ENCODE measurements around the gene IL1R2. TPM values are rescaled to one million over a fixed set of nuclear protein-coding genes. Genes with fewer than 3 reads are reported as not detected.

IL1R2 gene
- total RNA-seq, 1 donor = 0.36 TPM

- H3K4me3 ChIP-seq (ENCODE audit: insufficient read depth, low read length) = no peak overlapping the region
- no peaks in the 10 kb centered on the region for H3K36me3 ChIP-seq (ENCODE audit: insufficient read depth, low read length)
- peaks cover 3% of the 10 kb centered on the region for H3K9me3 ChIP-seq (ENCODE audit: low read depth, low read length)
- H3K27ac ChIP-seq (ENCODE audit: low read depth, low read length) = no peak overlapping the region
- H3K4me2 ChIP-seq (ENCODE audit: insufficient read depth, low read length) = no peak overlapping the region
- peaks cover 23% of the 10 kb centered on the region for H3K4me1 ChIP-seq (ENCODE audit: insufficient read depth, low read length)
- no peaks in the 10 kb centered on the region for H3K27me3 ChIP-seq (ENCODE audit: insufficient read depth, low read length)
- peak overlapping the region; percentile 47 for H2AFZ ChIP-seq (ENCODE audit: low read length)
- no peaks in the 10 kb centered on the region for H4K20me1 ChIP-seq (ENCODE audit: insufficient read depth, low read length)
- no peaks in the 10 kb centered on the region for H3K79me2 ChIP-seq (ENCODE audit: insufficient read depth, low read length)
- TF ChIP-seq CTCF (IDR thresholded peaks at IDR 0.05; ENCODE audit: extremely low read depth, low read depth, low read length) = no peak
- DNase-seq (ENCODE audit: insufficient read length, low spot score, missing footprints) = no peak
These were observed 17.1 kb upstream of the IL1R2 start for GRCh38 chr2:101974663-101975062.

- no peak overlapping the region for H3K27ac ChIP-seq (ENCODE audit: low read depth, low read length)
- H2AFZ ChIP-seq (ENCODE audit: low read length) = no peak overlapping the region
- H3K4me2 ChIP-seq (ENCODE audit: insufficient read depth, low read length) = no peak overlapping the region
These were observed 16.4 kb upstream of the IL1R2 start for GRCh38 chr2:101975171-101975870.

GRCh38 chr2:101976891-101977290 is 14.9 kb upstream of the IL1R2 start:
- Histone ChIP-seq H3K27me3 (ENCODE audit: insufficient read depth, low read length) (no peaks in the 10 kb centered on the region), H2AFZ (ENCODE audit: low read length) (no peak overlapping the region), H3K79me2 (ENCODE audit: insufficient read depth, low read length) (no peaks in the 10 kb centered on the region), H3K27ac (ENCODE audit: low read depth, low read length) (no peak overlapping the region), H3K4me2 (ENCODE audit: insufficient read depth, low read length) (no peak overlapping the region), H3K4me3 (ENCODE audit: insufficient read depth, low read length) (no peak overlapping the region), H3K36me3 (ENCODE audit: insufficient read depth, low read length) (no peaks in the 10 kb centered on the region), H3K9me3 (ENCODE audit: low read depth, low read length) (peaks cover 3% of the 10 kb centered on the region), H3K4me1 (ENCODE audit: insufficient read depth, low read length) (peaks cover 23% of the 10 kb centered on the region), H4K20me1 (ENCODE audit: insufficient read depth, low read length) (no peaks in the 10 kb centered on the region)
- no peak for TF ChIP-seq CTCF (IDR thresholded peaks at IDR 0.05; ENCODE audit: extremely low read depth, low read depth, low read length)
- no peak for DNase-seq (ENCODE audit: insufficient read length, low spot score, missing footprints)

More at GRCh38 chr2:101975171-101975870, 16.4 kb upstream of the IL1R2 start:
- H3K9me3 ChIP-seq (ENCODE audit: low read depth, low read length) = peaks cover 3% of the 10 kb centered on the region
- H3K27me3 ChIP-seq (ENCODE audit: insufficient read depth, low read length) = no peaks in the 10 kb centered on the region
- H3K36me3 ChIP-seq (ENCODE audit: insufficient read depth, low read length) = no peaks in the 10 kb centered on the region
- no peaks in the 10 kb centered on the region for H3K79me2 ChIP-seq (ENCODE audit: insufficient read depth, low read length)
- no peak for TF ChIP-seq CTCF (IDR thresholded peaks at IDR 0.05; ENCODE audit: extremely low read depth, low read depth, low read length)
- no peaks in the 10 kb centered on the region for H4K20me1 ChIP-seq (ENCODE audit: insufficient read depth, low read length)
- no peak overlapping the region for H3K4me3 ChIP-seq (ENCODE audit: insufficient read depth, low read length)
- no peak for DNase-seq (ENCODE audit: insufficient read length, low spot score, missing footprints)
- H3K4me1 ChIP-seq (ENCODE audit: insufficient read depth, low read length) = peaks cover 23% of the 10 kb centered on the region

- Histone ChIP-seq H3K4me3 (ENCODE audit: insufficient read depth, low read length) (no peak overlapping the region), H3K4me2 (ENCODE audit: insufficient read depth, low read length) (no peak overlapping the region), H3K36me3 (ENCODE audit: insufficient read depth, low read length) (no peaks in the 10 kb centered on the region), H3K79me2 (ENCODE audit: insufficient read depth, low read length) (no peaks in the 10 kb centered on the region), H4K20me1 (ENCODE audit: insufficient read depth, low read length) (no peaks in the 10 kb centered on the region), H3K9me3 (ENCODE audit: low read depth, low read length) (no peaks in the 10 kb centered on the region), H3K27me3 (ENCODE audit: insufficient read depth, low read length) (no peaks in the 10 kb centered on the region), H2AFZ (ENCODE audit: low read length) (no peak overlapping the region), H3K27ac (ENCODE audit: low read depth, low read length) (no peak overlapping the region), H3K4me1 (ENCODE audit: insufficient read depth, low read length) (peaks cover 2% of the 10 kb centered on the region)
- no peak for DNase-seq (ENCODE audit: insufficient read length, low spot score, missing footprints)
- no peak for TF ChIP-seq CTCF (IDR thresholded peaks at IDR 0.05; ENCODE audit: extremely low read depth, low read depth, low read length)
These were observed 11.4 kb upstream of the IL1R2 start for GRCh38 chr2:101980368-101980767.
